GM12872 (cell line): ENCODE measurements around the gene CBR4.

Source experiments
- TF ChIP-seq, protein P1 (sequence below): IDR thresholded peaks from 3 replicates; pipeline ENCODE4 v1.5.1; 2011; ENCODE audit warnings: low read depth, mild to moderate bottlenecking, low read length, moderate library complexity; ENCODE audit not compliant: insufficient read depth

CBR4 gene

DNA sequence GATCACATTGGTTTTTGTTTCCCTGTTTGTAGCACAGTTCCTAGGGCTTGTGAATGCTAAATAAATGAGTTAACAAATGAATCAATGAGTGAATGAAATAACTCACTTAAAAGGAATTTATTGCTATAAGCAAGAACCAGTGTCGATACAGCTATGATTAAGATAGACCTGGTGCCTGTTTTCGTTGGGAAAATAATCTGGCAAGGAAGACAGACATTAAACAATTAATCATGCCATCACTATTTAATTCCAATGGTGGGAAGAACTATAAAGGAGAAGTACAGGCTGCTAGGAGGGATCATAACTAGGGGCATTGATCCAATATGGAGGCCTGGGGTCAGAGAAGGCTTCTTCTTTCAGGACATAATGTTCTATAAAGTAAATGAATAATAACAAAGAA is 4.5 kb upstream of the CBR4 start:
- TF ChIP-seq, protein P1, sequence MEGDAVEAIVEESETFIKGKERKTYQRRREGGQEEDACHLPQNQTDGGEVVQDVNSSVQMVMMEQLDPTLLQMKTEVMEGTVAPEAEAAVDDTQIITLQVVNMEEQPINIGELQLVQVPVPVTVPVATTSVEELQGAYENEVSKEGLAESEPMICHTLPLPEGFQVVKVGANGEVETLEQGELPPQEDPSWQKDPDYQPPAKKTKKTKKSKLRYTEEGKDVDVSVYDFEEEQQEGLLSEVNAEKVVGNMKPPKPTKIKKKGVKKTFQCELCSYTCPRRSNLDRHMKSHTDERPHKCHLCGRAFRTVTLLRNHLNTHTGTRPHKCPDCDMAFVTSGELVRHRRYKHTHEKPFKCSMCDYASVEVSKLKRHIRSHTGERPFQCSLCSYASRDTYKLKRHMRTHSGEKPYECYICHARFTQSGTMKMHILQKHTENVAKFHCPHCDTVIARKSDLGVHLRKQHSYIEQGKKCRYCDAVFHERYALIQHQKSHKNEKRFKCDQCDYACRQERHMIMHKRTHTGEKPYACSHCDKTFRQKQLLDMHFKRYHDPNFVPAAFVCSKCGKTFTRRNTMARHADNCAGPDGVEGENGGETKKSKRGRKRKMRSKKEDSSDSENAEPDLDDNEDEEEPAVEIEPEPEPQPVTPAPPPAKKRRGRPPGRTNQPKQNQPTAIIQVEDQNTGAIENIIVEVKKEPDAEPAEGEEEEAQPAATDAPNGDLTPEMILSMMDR: no peak

DNA sequence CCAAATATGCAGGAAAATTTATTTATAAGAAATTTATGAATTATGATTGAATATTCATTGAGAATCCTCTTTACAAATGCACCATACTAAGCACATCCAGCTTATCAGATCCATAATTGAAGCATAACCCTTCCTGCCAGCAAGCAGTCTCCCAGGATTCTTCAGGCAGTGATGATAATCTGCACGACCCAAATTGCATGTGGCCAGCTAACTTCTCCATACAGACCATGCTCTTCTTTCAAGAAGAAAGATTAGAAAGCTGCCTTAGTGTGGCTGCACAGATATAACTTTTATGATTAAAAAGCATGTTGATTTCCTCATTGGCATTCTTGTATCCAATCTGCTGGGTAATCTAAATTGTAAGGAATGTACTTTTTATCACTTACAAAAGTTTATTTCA is 3.3 kb upstream of the CBR4 start:
- TF ChIP-seq, protein P1: no peak

- TF ChIP-seq, protein P1: no peak
Measured at GRCh38 chr4:169012049-169012448, 2.0 kb upstream of the CBR4 start.

GRCh38 chr4:169009286-169010124 is 550 bp downstream of the CBR4 start:
- TF ChIP-seq, protein P1: peak; percentile 54

DNA sequence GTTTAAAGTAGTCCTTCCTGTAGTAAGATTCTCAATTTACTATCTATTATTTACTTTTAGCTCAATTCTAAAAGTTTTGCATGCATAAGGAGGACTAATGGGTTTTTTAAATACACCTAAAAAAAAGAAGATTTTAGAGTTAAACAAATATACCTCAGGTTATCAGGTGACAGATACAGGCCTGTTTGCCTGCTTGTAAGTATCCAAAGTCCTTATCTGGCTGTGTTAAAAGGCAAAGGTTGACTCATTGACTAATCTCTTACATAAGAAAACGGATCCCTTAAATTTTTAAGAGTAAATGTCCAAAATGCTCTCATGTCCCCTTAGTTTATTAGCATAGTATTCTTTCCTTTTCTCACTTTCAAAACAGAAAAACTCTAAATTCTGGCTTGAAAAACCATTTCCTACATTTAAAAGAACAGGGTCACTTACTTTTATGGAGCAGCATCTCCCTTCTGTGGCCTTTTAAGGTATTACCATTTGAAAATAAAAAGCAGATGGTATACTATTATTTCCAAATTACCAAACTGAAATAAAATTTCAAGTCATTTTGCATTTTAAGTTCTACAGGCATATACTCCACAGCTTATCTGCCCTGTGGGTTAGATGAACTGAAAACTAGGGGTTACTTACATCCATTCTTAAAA is 4.5 kb downstream of the CBR4 start:
- TF ChIP-seq, protein P1: peak; percentile 22; the same call in 1 of the 3 replicates

- TF ChIP-seq, protein P1: no peak
Measured at GRCh38 chr4:169000315-169000714, 9.7 kb downstream of the CBR4 start.

DNA sequence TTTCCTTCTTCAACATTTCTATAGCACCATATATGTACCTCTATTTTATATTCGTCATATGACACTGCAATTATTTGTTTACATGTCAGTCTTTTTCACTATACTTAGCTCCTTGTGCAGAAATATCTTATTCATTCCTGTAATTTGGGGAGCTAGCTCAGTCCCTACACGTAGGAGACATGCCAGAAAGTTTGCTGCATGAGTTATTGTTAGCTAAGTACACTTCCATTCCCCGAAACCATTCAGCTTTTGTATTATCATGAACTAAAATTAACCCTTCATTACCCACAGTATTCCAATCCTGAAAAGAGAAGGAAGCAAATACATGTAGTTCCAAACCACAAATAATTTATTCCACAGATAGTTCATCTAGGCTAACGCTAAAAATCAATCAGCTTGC is 10.2 kb downstream of the CBR4 start:
- TF ChIP-seq, protein P1: no peak
